Endothelial cell of hepatic sinusoid (primary cell): Measurements from ENCODE around the gene SERPINB5.
"Not testable (repeated sequence)": the region's sequence is repeated elsewhere in the genome, so short reads cannot be mapped to it uniquely, and the experiment has no call there.

Source experiments
- in situ Hi-C: cut with HindIII; loops from 2 replicates; pipeline ENCODE4 v1.10.0; 2017; ENCODE audit warnings: low sequenced_read_pairs

SERPINB5 gene, protein sequence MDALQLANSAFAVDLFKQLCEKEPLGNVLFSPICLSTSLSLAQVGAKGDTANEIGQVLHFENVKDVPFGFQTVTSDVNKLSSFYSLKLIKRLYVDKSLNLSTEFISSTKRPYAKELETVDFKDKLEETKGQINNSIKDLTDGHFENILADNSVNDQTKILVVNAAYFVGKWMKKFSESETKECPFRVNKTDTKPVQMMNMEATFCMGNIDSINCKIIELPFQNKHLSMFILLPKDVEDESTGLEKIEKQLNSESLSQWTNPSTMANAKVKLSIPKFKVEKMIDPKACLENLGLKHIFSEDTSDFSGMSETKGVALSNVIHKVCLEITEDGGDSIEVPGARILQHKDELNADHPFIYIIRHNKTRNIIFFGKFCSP

GRCh38 chr18:63476668-63477067 is at the start of gene SERPINB5:
Gene SERPINB5, plus strand, starts transcription at chr18:63476958. Its CDS starts 7,471 bp downstream, at chr18:63484429.
- in situ Hi-C loops: no loop called here

- in situ Hi-C loops: loop anchor here (25.0 kb wide), 1 partner anchor 290 kb away; no protein-coding TSS in a partner anchor
These were observed 49.2 kb upstream of the SERPINB5 start for GRCh38 chr18:63427558-63427957.

- in situ Hi-C loops: loop anchor here (25.0 kb wide), 1 partner anchor 293 kb away; no protein-coding TSS in a partner anchor
These were observed 46.2 kb upstream of the SERPINB5 start for GRCh38 chr18:63430526-63430925.

DNA sequence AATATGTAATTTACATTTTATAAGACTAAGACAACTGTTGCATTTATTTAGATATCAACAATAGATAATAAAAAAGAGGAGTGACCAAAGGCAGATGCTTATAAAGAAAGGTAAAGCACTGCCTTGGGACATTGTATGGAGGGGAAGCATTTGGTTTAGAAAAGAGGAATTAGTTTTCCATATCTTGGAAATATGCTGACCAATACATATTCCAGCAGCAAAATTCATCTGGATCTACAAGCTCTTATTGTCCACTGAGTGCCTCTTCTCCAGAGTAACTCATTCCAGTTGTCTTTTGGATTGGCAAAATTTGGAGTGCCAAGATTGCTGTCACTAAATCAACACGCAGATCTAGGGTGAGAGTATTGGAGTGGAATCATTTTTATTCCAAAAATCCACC is 45.6 kb upstream of the SERPINB5 start:
- in situ Hi-C loops: loop anchor here (25.0 kb wide), 1 partner anchor 294 kb away; no protein-coding TSS in a partner anchor

- in situ Hi-C loops: loop anchor here (25.0 kb wide), 1 partner anchor 296 kb away; no protein-coding TSS in a partner anchor
These were observed 43.4 kb upstream of the SERPINB5 start for GRCh38 chr18:63433334-63433866.

- in situ Hi-C loops: loop anchor here (25.0 kb wide), 1 partner anchor 301 kb away; no protein-coding TSS in a partner anchor
These were observed 38.6 kb upstream of the SERPINB5 start for GRCh38 chr18:63438181-63438580.

DNA sequence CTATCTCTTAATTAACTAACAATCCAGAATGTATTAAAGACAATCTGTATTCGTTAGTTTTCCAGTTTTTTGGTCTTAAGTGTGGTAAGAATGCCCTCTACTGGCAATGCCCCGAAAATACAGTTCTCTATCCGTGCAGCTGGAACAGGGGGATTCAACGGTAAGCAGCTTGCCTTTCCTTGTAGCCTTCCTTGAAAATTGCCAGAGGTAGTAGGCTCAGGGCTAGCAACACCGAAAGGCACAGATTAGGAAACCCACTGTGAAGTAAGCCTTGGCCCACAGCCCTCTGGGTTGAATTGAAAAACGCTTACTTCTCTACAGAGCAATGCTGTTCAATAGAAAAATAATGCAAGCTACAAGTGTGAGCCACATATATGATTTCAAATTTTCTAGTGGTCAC is 37.4 kb upstream of the SERPINB5 start:
- in situ Hi-C loops: loop anchor here (25.0 kb wide), 1 partner anchor 302 kb away; no protein-coding TSS in a partner anchor

- in situ Hi-C loops: loop anchor here (25.0 kb wide), 1 partner anchor 303 kb away; no protein-coding TSS in a partner anchor
These were observed 36.5 kb upstream of the SERPINB5 start for GRCh38 chr18:63440219-63440618.

DNA sequence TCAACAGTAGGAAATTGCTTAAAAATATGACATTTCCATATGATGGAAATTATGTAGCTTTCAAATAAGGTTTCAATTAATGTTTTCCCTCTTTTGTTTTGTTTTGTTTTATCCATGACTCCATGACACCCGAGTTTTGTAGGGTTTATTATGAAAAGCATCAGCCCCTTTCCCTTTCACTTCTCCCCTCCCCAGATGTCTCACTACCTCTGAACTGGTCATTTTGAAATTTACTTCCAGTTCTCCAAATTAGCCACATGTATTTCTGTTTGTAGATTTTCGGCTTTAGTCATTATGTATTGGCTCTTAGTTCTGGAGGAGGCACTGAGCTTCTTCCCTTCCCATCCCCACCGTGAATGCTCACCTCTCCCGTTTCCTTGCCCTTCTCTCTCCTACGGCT is 35.9 kb upstream of the SERPINB5 start:
- in situ Hi-C loops: loop anchor here (25.0 kb wide), 1 partner anchor 304 kb away; no protein-coding TSS in a partner anchor

DNA sequence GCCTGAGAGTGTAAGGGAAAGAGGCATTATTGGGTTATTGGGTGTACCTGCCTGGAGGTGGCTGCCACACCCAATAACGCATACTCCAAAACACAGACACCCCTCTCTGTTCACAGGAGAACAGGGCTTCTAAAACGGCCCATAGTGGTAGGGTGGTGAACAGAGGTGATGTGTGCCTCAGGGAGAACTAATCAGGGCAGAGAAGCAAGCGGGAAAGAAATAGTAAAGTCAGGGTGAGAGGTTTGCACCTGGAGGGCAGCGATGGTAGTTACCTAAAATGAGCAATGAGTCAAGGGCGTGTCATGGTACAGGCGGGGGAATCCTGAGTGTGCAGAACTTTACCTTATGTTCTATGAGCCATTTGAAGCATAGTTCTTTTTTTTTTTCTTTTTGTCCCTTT is 32.9 kb upstream of the SERPINB5 start:
- in situ Hi-C loops: loop anchor here (25.0 kb wide), 1 partner anchor 307 kb away; no protein-coding TSS in a partner anchor

DNA sequence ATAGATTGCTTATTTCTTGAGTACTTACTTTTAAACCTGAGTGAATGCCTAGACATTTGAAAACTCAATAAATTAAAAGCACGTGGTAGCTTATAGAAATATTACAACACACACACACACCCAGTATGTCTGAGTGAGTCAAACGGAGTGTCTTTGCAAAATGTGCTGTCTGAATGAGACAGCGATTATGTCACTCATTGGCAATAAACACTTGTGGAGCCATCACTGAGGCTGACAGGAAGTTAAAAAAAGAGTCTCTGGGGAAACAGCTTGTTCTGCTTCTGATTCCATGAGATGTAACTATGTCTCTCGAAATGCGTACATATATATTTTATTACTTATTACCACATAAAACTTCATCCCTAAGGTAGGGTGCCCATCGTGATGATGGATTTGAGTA is 32.2 kb upstream of the SERPINB5 start:
- in situ Hi-C loops: loop anchor here (25.0 kb wide), 1 partner anchor 307 kb away; no protein-coding TSS in a partner anchor

- in situ Hi-C loops: loop anchor here (25.0 kb wide), 1 partner anchor 308 kb away; no protein-coding TSS in a partner anchor
These were observed 31.7 kb upstream of the SERPINB5 start for GRCh38 chr18:63445037-63445436.

GRCh38 chr18:63446266-63446665 is 30.5 kb upstream of the SERPINB5 start:
- in situ Hi-C loops: loop anchor here (25.0 kb wide), 1 partner anchor 309 kb away; no protein-coding TSS in a partner anchor

DNA sequence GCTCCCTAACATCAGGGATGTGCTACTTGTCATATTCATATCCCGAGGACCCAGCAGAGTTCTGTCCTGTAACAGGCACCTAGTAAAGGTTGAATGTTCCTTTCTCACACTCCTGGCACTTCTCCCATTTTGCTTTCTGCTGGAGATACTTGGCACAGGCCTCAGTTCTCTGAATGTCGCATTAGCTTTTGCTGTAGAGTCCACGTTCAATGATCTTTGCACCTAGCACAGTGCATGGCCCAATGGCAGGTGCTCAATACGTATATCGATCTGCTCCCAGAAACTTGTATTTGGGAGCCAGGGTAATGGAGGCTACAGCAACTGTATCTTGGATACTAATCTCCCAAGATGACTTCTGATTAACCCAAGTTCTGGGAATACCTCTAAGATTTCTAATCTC is 29.7 kb upstream of the SERPINB5 start:
- in situ Hi-C loops: loop anchor here (25.0 kb wide), 1 partner anchor 310 kb away; no protein-coding TSS in a partner anchor

- in situ Hi-C loops: loop anchor here (25.0 kb wide), 1 partner anchor 312 kb away; no protein-coding TSS in a partner anchor
These were observed 27.3 kb upstream of the SERPINB5 start for GRCh38 chr18:63449426-63449825.

- in situ Hi-C loops: no loop called here
These were observed 24.7 kb upstream of the SERPINB5 start for GRCh38 chr18:63451799-63452660.

- in situ Hi-C loops: not testable (repeated sequence)
These were observed 24.0 kb upstream of the SERPINB5 start for GRCh38 chr18:63452751-63453150.

- in situ Hi-C loops: no loop called here
These were observed 22.3 kb upstream of the SERPINB5 start for GRCh38 chr18:63454497-63454896.

GRCh38 chr18:63457977-63458376 is 18.8 kb upstream of the SERPINB5 start:
- in situ Hi-C loops: no loop called here

- in situ Hi-C loops: no loop called here
These were observed 16.3 kb upstream of the SERPINB5 start for GRCh38 chr18:63460414-63460813.
